SK-N-SH treated with all-trans-retinoic acid at 6 μM for 48 hours (cell line): ENCODE measurements around the gene CAPN12.

ENCODE experiments used
- ARNTL ChIP-seq: fragments of 450-650 bp; formaldehyde crosslinking; IDR thresholded peaks from 2 replicates; pipeline ENCODE4 v1.5.0; 2020; ENCODE audit warnings: low read depth, mild to moderate bottlenecking, moderate library complexity, borderline replicate concordance
- GLIS3 ChIP-seq: fragments of 250-450 bp; sonication (Bioruptor Pico); IDR thresholded peaks from 2 replicates; pipeline ENCODE4 v1.5.0; 2020; ENCODE audit warnings: mild to moderate bottlenecking, moderate library complexity
- ZC3H10 ChIP-seq: fragments of 250-450 bp; sonication (Bioruptor Pico); IDR thresholded peaks from 2 replicates; pipeline ENCODE4 v1.5.1; 2021; ENCODE audit warnings: mild to moderate bottlenecking, moderate library complexity
- TF ChIP-seq, protein P1 (sequence below): fragments of 250-450 bp; sonication (Bioruptor Pico); IDR thresholded peaks from 2 replicates; pipeline ENCODE4 v1.8.0; 2020; ENCODE audit warnings: mild to moderate bottlenecking, moderate library complexity, borderline replicate concordance
- TF ChIP-seq, protein P2 (sequence below): fragments of 250-450 bp; sonication (Bioruptor Pico); IDR thresholded peaks from 2 replicates; pipeline ENCODE4 v1.5.1; 2020; ENCODE audit warnings: low read depth, mild to moderate bottlenecking, moderate library complexity
- TF ChIP-seq, protein P3 (sequence below): fragments of 250-450 bp; sonication (Bioruptor Pico); IDR thresholded peaks from 2 replicates; pipeline ENCODE4 v1.5.0; 2020; ENCODE audit warnings: mild to moderate bottlenecking, moderate library complexity

DNA sequence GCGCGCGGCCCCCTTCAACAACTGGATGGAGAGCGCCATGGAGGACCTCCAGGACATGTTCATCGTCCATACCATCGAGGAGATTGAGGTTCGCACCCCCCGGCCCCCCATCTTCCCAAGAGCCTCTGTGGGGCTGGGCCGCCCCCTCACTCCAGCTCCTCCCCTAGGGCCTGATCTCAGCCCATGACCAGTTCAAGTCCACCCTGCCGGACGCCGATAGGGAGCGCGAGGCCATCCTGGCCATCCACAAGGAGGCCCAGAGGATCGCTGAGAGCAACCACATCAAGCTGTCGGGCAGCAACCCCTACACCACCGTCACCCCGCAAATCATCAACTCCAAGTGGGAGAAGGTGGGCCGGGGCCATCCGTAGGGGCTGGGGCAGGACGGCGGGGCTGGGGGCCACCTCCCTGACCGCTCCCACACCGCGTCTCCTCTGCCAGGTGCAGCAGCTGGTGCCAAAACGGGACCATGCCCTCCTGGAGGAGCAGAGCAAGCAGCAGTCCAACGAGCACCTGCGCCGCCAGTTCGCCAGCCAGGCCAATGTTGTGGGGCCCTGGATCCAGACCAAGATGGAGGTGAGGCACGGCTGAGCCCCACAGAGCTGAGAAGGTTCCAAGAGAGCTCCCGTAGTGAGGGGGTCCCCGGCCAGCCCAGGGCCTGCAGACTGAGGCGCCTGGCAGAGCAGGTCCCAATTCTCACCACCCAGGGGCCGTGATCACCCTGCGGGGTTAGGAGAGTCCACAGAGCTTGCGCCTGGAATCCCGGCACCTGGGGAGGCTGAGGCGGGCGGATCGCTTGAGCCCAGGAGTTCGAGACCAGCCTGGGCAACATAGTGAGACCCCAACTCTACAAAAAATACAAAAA is 20.1 kb downstream of the CAPN12 start:
- TF ChIP-seq, protein P1, sequence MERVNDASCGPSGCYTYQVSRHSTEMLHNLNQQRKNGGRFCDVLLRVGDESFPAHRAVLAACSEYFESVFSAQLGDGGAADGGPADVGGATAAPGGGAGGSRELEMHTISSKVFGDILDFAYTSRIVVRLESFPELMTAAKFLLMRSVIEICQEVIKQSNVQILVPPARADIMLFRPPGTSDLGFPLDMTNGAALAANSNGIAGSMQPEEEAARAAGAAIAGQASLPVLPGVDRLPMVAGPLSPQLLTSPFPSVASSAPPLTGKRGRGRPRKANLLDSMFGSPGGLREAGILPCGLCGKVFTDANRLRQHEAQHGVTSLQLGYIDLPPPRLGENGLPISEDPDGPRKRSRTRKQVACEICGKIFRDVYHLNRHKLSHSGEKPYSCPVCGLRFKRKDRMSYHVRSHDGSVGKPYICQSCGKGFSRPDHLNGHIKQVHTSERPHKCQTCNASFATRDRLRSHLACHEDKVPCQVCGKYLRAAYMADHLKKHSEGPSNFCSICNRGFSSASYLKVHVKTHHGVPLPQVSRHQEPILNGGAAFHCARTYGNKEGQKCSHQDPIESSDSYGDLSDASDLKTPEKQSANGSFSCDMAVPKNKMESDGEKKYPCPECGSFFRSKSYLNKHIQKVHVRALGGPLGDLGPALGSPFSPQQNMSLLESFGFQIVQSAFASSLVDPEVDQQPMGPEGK (CRISPR knock-in tag) = no peak
- TF ChIP-seq ARNTL (CRISPR knock-in tag) (no peak), ZC3H10 (no peak), GLIS3 (no peak)
- TF ChIP-seq, protein P2, sequence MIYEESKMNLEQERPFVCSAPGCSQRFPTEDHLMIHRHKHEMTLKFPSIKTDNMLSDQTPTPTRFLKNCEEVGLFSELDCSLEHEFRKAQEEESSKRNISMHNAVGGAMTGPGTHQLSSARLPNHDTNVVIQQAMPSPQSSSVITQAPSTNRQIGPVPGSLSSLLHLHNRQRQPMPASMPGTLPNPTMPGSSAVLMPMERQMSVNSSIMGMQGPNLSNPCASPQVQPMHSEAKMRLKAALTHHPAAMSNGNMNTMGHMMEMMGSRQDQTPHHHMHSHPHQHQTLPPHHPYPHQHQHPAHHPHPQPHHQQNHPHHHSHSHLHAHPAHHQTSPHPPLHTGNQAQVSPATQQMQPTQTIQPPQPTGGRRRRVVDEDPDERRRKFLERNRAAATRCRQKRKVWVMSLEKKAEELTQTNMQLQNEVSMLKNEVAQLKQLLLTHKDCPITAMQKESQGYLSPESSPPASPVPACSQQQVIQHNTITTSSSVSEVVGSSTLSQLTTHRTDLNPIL (CRISPR knock-in tag) = no peak
- TF ChIP-seq, protein P3, sequence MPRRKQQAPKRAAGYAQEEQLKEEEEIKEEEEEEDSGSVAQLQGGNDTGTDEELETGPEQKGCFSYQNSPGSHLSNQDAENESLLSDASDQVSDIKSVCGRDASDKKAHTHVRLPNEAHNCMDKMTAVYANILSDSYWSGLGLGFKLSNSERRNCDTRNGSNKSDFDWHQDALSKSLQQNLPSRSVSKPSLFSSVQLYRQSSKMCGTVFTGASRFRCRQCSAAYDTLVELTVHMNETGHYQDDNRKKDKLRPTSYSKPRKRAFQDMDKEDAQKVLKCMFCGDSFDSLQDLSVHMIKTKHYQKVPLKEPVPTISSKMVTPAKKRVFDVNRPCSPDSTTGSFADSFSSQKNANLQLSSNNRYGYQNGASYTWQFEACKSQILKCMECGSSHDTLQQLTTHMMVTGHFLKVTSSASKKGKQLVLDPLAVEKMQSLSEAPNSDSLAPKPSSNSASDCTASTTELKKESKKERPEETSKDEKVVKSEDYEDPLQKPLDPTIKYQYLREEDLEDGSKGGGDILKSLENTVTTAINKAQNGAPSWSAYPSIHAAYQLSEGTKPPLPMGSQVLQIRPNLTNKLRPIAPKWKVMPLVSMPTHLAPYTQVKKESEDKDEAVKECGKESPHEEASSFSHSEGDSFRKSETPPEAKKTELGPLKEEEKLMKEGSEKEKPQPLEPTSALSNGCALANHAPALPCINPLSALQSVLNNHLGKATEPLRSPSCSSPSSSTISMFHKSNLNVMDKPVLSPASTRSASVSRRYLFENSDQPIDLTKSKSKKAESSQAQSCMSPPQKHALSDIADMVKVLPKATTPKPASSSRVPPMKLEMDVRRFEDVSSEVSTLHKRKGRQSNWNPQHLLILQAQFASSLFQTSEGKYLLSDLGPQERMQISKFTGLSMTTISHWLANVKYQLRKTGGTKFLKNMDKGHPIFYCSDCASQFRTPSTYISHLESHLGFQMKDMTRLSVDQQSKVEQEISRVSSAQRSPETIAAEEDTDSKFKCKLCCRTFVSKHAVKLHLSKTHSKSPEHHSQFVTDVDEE (CRISPR knock-in tag) = no peak
